EL (cell line): ENCODE measurements around the gene POLE2.

Experiments used
- DNase-seq: peaks from one replicate; pipeline ENCODE4 v3.0.0-alpha.2; 2016

POLE2 gene

DNA sequence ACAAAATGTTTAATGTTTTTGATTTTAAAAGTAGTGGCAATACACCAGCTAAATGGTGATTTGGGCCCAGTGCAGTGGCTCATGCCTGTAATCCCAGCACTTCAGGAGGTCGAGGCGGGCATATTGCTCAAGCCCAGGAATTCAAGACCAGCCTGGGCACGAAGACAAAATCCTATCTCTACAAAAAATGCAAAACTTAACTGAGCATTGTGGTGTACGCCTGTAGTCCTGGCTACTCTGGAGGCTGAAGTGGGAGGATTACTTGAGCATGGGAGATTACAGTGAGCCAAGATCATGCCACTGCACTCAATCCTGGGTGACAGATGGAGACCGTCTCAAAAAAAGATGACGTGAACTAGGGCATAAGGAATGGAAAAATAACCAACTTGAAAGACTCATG, 72.2 kb downstream of the POLE2 start:
- DNase-seq = no peak

- no peak for DNase-seq
Measured at GRCh38 chr14:49614196-49614595, 73.8 kb downstream of the POLE2 start.

- no peak for DNase-seq
Measured at GRCh38 chr14:49612671-49613070, 75.3 kb downstream of the POLE2 start.

DNA sequence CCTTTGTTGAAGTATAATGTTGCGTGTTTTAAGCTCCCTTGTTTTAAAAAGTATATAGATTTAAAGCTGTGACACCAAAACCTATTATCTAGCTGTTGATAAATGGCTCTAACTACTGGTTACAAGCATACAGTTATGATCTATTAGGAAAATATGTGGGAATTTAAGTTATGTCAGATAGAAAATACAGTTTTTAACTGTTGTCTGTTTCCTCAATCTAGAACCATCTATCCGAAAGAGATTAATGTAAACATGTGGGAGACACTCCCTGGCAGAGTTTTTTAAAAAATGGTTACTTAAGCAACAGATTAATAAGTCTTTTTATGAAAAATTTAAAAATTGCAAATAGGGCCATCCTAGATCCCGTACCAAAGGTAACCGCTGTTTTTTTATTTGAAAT, 75.8 kb downstream of the POLE2 start:
- no peak for DNase-seq

DNA sequence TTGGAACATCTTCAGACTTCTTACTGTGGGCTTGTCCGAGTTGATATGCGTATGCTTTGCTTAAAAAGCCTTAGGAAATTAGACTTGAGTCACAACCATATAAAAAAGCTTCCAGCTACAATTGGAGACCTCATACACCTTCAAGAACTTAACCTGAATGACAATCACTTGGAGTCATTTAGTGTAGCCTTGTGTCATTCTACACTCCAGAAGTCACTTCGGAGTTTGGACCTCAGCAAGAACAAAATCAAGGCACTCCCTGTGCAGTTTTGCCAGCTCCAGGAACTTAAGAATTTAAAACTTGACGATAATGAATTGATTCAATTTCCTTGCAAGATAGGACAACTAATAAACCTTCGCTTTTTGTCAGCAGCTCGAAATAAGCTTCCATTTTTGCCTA, 80.4 kb downstream of the POLE2 start:
- DNase-seq = no peak

- peak; percentile 89 for DNase-seq
Measured at GRCh38 chr14:49598485-49599300, 89.3 kb downstream of the POLE2 start, which contains the start of gene LRR1. TSS of gene LRR1 (plus strand) at chr14:49598940. CDS start at chr14:49599021, 81 bp downstream.

GRCh38 chr14:49598189-49598484, 89.9 kb downstream of the POLE2 start:
- no peak for DNase-seq

DNA sequence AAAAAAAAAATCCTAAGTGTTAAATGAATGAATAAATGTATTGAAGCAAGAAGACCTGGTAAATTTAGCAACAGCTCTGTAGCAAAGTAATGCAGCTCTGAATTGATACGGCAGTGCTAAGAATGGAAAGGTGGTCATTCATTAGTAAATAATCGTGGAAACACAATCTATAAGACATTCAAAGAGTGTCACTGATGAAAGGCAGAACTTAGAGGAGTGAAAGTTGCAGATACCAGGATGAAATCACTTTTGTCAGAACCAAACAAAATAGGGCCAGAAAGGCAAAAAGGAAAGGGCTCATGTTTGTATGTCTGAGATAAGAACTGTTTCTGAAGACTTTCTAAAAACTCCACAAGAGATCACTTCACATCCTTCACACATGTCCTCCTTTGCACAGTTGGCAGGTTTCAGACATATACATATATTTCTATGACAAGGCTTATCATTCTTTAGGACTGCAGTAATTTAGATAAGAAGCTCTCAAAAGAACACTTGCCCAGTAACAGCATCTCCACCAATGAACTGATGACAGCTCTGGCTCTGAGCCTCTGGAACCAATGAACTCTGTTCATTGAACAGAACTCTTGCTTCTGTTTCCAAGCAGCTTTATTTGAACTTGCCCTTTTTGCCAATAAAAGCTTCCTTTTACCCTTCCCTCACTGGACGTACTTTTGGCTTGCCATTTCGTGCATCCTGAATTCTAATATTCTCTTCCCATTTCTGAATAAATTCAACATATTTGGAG, 93.5 kb downstream of the POLE2 start:
- DNase-seq = peak; percentile 48
